Islet of Langerhans (tissue), 1 donor: ENCODE results near the gene RTN4R.

ENCODE experiments used
- FAIRE-seq: peaks from one replicate; lab custom pipeline; 2011; peaks lifted over from hg19 to GRCh38; lab: Jason Lieb, UNC

Gene RTN4R

GRCh38 chr22:20198557-20199319, 69.4 kb downstream of the RTN4R start:
- FAIRE-seq: no peak

DNA sequence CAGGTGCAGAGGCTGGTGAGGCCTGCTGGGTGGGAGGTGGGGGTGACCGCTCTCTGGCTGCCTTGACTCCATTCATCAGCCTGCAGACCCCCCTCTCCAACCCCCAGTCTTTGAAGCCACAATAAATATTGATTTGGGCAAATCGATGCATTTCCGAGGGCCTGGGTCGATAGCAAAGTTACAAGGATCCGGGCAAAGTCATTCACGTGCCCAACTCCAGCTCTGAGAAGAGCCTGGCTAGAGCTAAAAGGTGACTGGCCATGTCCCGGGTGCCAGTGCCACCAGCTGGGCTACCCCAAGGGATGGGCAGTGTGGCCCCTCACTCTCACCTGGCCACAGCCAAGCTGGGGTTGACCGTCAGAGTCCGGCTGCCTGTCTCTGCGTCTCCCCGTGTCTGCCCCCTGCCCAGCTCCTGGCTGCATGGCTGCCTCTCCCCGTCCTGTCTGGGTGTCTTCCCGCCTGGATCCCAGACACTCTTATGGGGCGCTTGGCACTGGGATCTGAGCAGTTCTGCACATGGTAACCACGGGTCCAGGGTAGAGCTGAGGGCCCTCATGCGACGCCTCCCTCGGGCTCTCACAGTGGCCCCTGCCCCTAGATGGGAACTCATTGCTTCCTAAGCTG, 70.6 kb downstream of the RTN4R start:
- FAIRE-seq: no peak

GRCh38 chr22:20196094-20196842, 71.8 kb downstream of the RTN4R start:
- no peak for FAIRE-seq

- no peak for FAIRE-seq
These were observed 73.2 kb downstream of the RTN4R start for GRCh38 chr22:20194681-20195593.

DNA sequence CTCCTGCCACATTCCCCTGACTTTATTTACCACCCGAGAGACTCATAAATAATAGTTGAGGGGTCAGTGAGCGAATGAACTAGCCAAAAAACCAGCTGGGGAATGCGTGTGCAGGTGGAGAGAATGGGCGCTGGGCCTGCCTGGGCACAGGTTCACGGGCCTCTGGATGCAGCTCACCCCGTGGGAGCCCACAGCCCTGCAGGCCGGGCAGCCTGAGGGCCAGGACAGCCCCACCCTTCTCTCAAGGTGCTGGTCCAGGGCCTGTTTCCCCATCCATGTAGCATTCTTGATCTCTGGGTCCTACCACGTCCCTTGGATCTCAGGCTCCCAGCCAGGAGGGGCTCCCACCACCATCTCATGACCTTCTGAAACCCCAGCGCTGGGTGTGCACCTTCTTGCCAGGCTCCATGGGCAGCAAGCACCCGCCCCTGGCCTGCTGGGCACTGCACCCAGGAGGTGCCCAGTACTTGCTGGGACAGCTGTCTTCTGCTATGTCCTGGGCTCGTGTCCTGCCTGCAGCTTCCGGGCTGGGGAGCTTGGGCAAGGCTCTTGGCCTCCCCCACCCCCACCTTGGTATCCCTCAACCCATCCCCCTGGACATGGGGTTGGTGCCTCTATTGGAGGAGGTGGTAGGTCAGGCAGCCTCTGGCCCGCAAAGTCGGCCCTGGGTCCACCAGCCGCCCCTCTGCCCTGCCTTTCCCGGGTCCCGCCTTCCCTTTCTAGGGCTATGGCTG, 74.2 kb downstream of the RTN4R start:
- no peak for FAIRE-seq

DNA sequence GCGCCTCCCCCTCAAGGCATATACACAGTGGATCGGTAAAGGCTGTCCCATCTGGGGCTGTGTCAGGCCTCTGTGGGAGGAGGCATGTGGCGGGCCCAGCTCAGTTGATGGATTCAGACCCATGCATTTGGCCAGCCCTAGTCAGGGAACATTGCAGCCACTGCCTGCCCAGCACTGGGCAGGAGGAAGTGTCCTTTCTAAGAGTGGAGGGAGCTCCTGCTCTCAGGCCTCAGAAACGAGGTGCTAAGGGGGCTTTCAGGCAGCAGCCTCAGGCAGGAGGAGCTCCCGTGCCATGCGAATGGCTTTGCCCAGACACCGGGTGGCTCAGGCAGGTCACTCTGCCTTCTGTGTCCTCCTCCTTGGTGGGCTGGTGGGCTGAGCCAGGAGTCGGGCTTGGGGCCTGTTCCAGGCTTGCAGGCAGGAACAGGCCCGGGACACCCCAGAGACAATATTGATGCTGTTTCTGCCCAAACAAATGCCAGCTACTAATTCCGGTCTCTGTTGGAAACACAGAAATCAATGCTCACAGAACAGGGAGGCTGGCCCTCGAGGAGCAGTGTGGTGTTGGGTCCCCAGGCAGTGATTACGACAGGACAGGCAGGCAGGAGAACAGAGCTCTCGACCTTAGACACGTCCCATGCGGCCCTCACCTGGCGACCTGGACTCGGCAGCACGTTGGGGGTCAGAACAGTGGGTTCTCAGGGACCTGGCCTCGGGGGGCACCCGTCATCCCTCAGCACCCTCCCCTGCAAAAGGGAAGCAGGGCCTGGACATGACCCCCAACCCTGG, 75.0 kb downstream of the RTN4R start:
- FAIRE-seq: no peak

DNA sequence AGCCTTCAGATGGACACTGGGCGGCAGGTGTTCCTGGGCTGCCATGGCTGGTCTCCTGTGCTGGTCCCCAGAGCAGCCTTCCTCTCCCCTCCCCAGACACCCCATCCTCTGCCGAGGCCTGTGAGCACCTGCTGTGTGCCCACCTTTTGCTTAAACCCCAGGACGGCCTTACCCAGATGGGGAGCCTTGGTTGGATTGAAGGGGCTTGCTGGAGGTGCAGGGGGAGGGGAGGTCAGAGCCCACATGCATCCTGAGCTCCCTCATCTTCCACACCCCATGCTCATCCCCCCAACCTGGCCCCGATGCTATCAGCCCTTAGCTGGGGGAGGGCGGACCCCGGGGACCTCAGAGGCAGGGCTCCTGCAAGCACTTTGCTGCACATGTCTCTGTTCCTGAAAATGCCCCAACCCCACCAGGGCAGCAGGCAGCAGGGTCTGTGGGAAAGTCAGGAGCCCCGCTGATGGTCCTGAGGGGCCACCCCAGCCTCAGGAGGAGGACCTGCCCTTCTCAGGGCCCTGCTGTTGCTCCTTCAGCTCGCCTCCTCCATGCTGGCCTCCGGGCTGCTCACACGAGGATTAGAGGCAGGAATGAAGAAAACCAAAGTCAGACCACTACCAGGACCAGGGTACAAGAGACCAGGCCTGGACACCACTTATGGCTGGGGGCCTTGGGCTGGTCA, 75.7 kb downstream of the RTN4R start:
- FAIRE-seq: no peak

DNA sequence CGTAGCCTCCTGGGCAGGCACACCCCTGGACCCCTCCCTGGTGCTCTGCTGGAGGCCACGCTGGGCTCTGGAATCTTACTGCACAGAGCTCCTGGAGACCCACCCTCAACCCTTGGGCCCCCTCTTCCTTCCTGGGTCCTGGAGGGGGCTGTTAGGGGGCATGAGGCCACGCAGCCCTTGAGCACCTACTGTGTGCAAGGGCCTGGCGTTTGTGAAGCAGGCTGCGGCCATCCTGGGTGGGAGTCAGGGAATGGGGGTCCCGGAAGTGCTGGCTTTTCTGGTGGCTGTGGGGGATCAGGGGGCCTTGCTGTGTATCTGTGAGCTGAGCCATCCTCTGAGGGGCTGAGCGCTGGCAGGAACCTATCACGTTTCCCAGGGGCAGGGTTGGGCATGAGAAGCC, 76.3 kb downstream of the RTN4R start:
- FAIRE-seq: no peak
